ENCODE data around the gene ARL2BP. TPM values are rescaled to one million over a fixed set of nuclear protein-coding genes. Genes with fewer than 3 reads are reported as not detected.
"Not testable (repeated sequence)": the region's sequence is repeated elsewhere in the genome, so short reads cannot be mapped to it uniquely, and the experiment has no call there.

Gene ARL2BP
- total RNA-seq, 1 experiment from 2014 or later: 10.6 TPM

- TF ChIP-seq AR (CRISPR knock-in tag; IDR thresholded peaks at IDR 0.05): no peak
Measured at GRCh38 chr16:57196286-57196685, 48.8 kb upstream of the ARL2BP start (continued).

- no peak overlapping the region for H3K27ac Mint-ChIP-seq
- ChIA-PET CTCF (interaction anchor here (1.2 kb wide), 1 partner anchor 10 kb away, joined by 3 read pairs; no protein-coding TSS in a partner anchor), POLR2A (no interaction called here)
- no peak for DNase-seq (ENCODE audit: low spot score)
- TF ChIP-seq GRHL2 (CRISPR knock-in tag; IDR thresholded peaks at IDR 0.05; ENCODE audit: insufficient replicate concordance, severe bottlenecking) (no peak), OVOL2 (CRISPR knock-in tag; IDR thresholded peaks at IDR 0.05; ENCODE audit: borderline replicate concordance) (no peak), NFYB (CRISPR knock-in tag; conservative IDR thresholded peaks at IDR 0.05; ENCODE audit: low read depth) (no peak), E2F1 (CRISPR knock-in tag; IDR thresholded peaks at IDR 0.05) (no peak), ATF6 (CRISPR knock-in tag; IDR thresholded peaks at IDR 0.05) (no peak), ARID4B (CRISPR knock-in tag; IDR thresholded peaks at IDR 0.05; ENCODE audit: borderline replicate concordance) (no peak), KAT7 (CRISPR knock-in tag; IDR thresholded peaks at IDR 0.05; ENCODE audit: borderline replicate concordance) (no peak), ZNF317 (CRISPR knock-in tag; IDR thresholded peaks at IDR 0.05; ENCODE audit: borderline replicate concordance, low read depth) (no peak), ZBTB21 (CRISPR knock-in tag; IDR thresholded peaks at IDR 0.05; ENCODE audit: borderline replicate concordance) (no peak), ZNF416 (CRISPR knock-in tag; IDR thresholded peaks at IDR 0.05) (no peak), MYBL2 (CRISPR knock-in tag; IDR thresholded peaks at IDR 0.05) (no peak), TP53 (CRISPR knock-in tag; IDR thresholded peaks at IDR 0.05) (no peak), E2F4 (CRISPR knock-in tag; IDR thresholded peaks at IDR 0.05; ENCODE audit: borderline replicate concordance, low read depth) (no peak), ZNF532 (CRISPR knock-in tag; IDR thresholded peaks at IDR 0.05; ENCODE audit: borderline replicate concordance) (no peak), PRRX2 (CRISPR knock-in tag; IDR thresholded peaks at IDR 0.05) (no peak), JUN (CRISPR knock-in tag; IDR thresholded peaks at IDR 0.05) (no peak)
- H3K36me3 Mint-ChIP-seq: peaks cover 11% of the 10 kb centered on the region
- peaks cover 8% of the 10 kb centered on the region for H3K4me1 Mint-ChIP-seq
- ATAC-seq: no peak
- H3K4me3 Mint-ChIP-seq: no peak overlapping the region
- no peaks in the 10 kb centered on the region for H3K27me3 Mint-ChIP-seq (ENCODE audit: low read depth)
- H3K9me3 Mint-ChIP-seq: peaks cover 6% of the 10 kb centered on the region; the same call in 1 of the 2 replicates
Measured at GRCh38 chr16:57196753-57197152, 48.3 kb upstream of the ARL2BP start.

GRCh38 chr16:57200321-57200720 is 44.7 kb upstream of the ARL2BP start:
- CTCF ChIA-PET; ATAC-seq; H3K27ac Mint-ChIP-seq; H3K4me3 Mint-ChIP-seq; POLR2A ChIA-PET; H3K4me1 Mint-ChIP-seq; H3K9me3 Mint-ChIP-seq; H3K27me3 Mint-ChIP-seq (ENCODE audit: low read depth); DNase-seq (ENCODE audit: low spot score): not testable (repeated sequence)
- H3K36me3 Mint-ChIP-seq: peaks cover 20% of the 10 kb centered on the region

All from WTC11 (cell line).